Measurements from ENCODE around the gene TFF2. TPM values are rescaled to one million over a fixed set of nuclear protein-coding genes. Genes with fewer than 3 reads are reported as not detected.

TFF2 gene
- total RNA-seq, 2 experiments from 2014 or later, result not detected

GRCh38 chr21:42307106-42307505, 43.7 kb downstream of the TFF2 start:
- Mint-ChIP-seq H3K36me3 (ENCODE audit: low read depth) (no peaks in the 10 kb centered on the region), H3K4me1 (peaks cover 9% of the 10 kb centered on the region), H3K9me3 (no peaks in the 10 kb centered on the region), H3K27me3 (peaks cover 14% of the 10 kb centered on the region), H3K4me3 (no peak overlapping the region), H3K27ac (no peak overlapping the region)
- ChIA-PET CTCF (no interaction called here), POLR2A (no interaction called here)
- DNase-seq, result no peak

GRCh38 chr21:42306366-42307035, 44.3 kb downstream of the TFF2 start:
- no peaks in the 10 kb centered on the region for H3K36me3 Mint-ChIP-seq (ENCODE audit: low read depth)
- DNase-seq, result no peak
- H3K4me3 Mint-ChIP-seq, result no peak overlapping the region
- no peaks in the 10 kb centered on the region for H3K9me3 Mint-ChIP-seq
- POLR2A ChIA-PET, result no interaction called here
- peaks cover 9% of the 10 kb centered on the region for H3K4me1 Mint-ChIP-seq
- CTCF ChIA-PET, result no interaction called here
- H3K27me3 Mint-ChIP-seq, result peaks cover 14% of the 10 kb centered on the region
- H3K27ac Mint-ChIP-seq, result no peak overlapping the region

GRCh38 chr21:42305707-42306147, 45.1 kb downstream of the TFF2 start:
- Mint-ChIP-seq H3K4me3 (no peak overlapping the region), H3K36me3 (ENCODE audit: low read depth) (no peaks in the 10 kb centered on the region), H3K4me1 (peaks cover 9% of the 10 kb centered on the region), H3K27ac (no peak overlapping the region), H3K27me3 (peaks cover 14% of the 10 kb centered on the region), H3K9me3 (no peaks in the 10 kb centered on the region)
- DNase-seq, result no peak
- ChIA-PET CTCF (no interaction called here), POLR2A (no interaction called here)

- H3K27me3 Mint-ChIP-seq, result peaks cover 14% of the 10 kb centered on the region
- no peaks in the 10 kb centered on the region for H3K9me3 Mint-ChIP-seq
- H3K4me3 Mint-ChIP-seq, result no peak overlapping the region
- CTCF ChIA-PET, result interaction anchor here (0.6 kb wide), 1 partner anchor 146 kb away, joined by 3 read pairs; no protein-coding TSS in a partner anchor
- POLR2A ChIA-PET, result no interaction called here
- DNase-seq, result no peak
- H3K27ac Mint-ChIP-seq, result no peak overlapping the region
- H3K36me3 Mint-ChIP-seq (ENCODE audit: low read depth), result no peaks in the 10 kb centered on the region
- H3K4me1 Mint-ChIP-seq, result peaks cover 14% of the 10 kb centered on the region
Observed at GRCh38 chr21:42304556-42305454, 46.0 kb downstream of the TFF2 start.

GRCh38 chr21:42303443-42303842, 47.4 kb downstream of the TFF2 start:
- Mint-ChIP-seq H3K9me3 (no peaks in the 10 kb centered on the region), H3K27ac (no peak overlapping the region), H3K4me3 (no peak overlapping the region), H3K27me3 (peaks cover 12% of the 10 kb centered on the region), H3K4me1 (peaks cover 20% of the 10 kb centered on the region), H3K36me3 (ENCODE audit: low read depth) (no peaks in the 10 kb centered on the region)
- no peak for DNase-seq
- ChIA-PET CTCF (no interaction called here), POLR2A (no interaction called here)

GRCh38 chr21:42302794-42303193, 48.0 kb downstream of the TFF2 start:
- ChIA-PET POLR2A (no interaction called here), CTCF (no interaction called here)
- Mint-ChIP-seq H3K4me3 (no peak overlapping the region), H3K27ac (no peak overlapping the region), H3K36me3 (ENCODE audit: low read depth) (no peaks in the 10 kb centered on the region), H3K9me3 (no peaks in the 10 kb centered on the region), H3K4me1 (peaks cover 22% of the 10 kb centered on the region), H3K27me3 (peaks cover 12% of the 10 kb centered on the region)
- no peak for DNase-seq

GRCh38 chr21:42302076-42302650, 48.6 kb downstream of the TFF2 start:
- Mint-ChIP-seq H3K4me3 (no peak overlapping the region), H3K9me3 (no peaks in the 10 kb centered on the region), H3K4me1 (peaks cover 22% of the 10 kb centered on the region), H3K27me3 (peaks cover 8% of the 10 kb centered on the region), H3K36me3 (ENCODE audit: low read depth) (peaks cover 1% of the 10 kb centered on the region), H3K27ac (no peak overlapping the region)
- ChIA-PET CTCF (interaction anchor here (2.6 kb wide), 1 partner anchor 8 kb away, joined by 10 read pairs; no protein-coding TSS in a partner anchor), POLR2A (no interaction called here)
- no peak for DNase-seq

- DNase-seq, result no peak
- Mint-ChIP-seq H3K4me3 (no peak overlapping the region), H3K9me3 (no peaks in the 10 kb centered on the region), H3K4me1 (peaks cover 22% of the 10 kb centered on the region), H3K27ac (no peak overlapping the region), H3K36me3 (ENCODE audit: low read depth) (peaks cover 2% of the 10 kb centered on the region), H3K27me3 (peaks cover 3% of the 10 kb centered on the region)
- ChIA-PET CTCF (interaction anchor here (0.6 to 2.6 kb wide), 2 partner anchors 8 to 147 kb away, joined by 3 to 10 read pairs; no protein-coding TSS in a partner anchor), POLR2A (no interaction called here)
Observed at GRCh38 chr21:42301371-42302075, 49.3 kb downstream of the TFF2 start.

- no peak for DNase-seq
- Mint-ChIP-seq H3K4me1 (peaks cover 21% of the 10 kb centered on the region), H3K36me3 (ENCODE audit: low read depth) (peaks cover 2% of the 10 kb centered on the region), H3K27ac (no peak overlapping the region), H3K4me3 (no peak overlapping the region), H3K27me3 (peaks cover 3% of the 10 kb centered on the region), H3K9me3 (no peaks in the 10 kb centered on the region)
- ChIA-PET CTCF (interaction anchor here (0.6 to 2.6 kb wide), 2 partner anchors 9 to 146 kb away, joined by 3 to 10 read pairs; no protein-coding TSS in a partner anchor), POLR2A (no interaction called here)
Observed at GRCh38 chr21:42300956-42301355, 49.8 kb downstream of the TFF2 start.

GRCh38 chr21:42300045-42300583, 50.7 kb downstream of the TFF2 start:
- no peaks in the 10 kb centered on the region for H3K9me3 Mint-ChIP-seq
- H3K4me3 Mint-ChIP-seq, result no peak overlapping the region
- CTCF ChIA-PET, result interaction anchor here (1.1 to 2.6 kb wide), 2 partner anchors 10 to 41 kb away, joined by 3 to 10 read pairs; no protein-coding TSS in a partner anchor
- peak overlapping the region; percentile 31 for H3K27ac Mint-ChIP-seq
- no peak for DNase-seq
- peaks cover 2% of the 10 kb centered on the region for H3K36me3 Mint-ChIP-seq (ENCODE audit: low read depth)
- H3K4me1 Mint-ChIP-seq, result peaks cover 21% of the 10 kb centered on the region
- H3K27me3 Mint-ChIP-seq, result no peaks in the 10 kb centered on the region
- POLR2A ChIA-PET, result no interaction called here

GRCh38 chr21:42299324-42300044, 51.3 kb downstream of the TFF2 start:
- Mint-ChIP-seq H3K27me3 (no peaks in the 10 kb centered on the region), H3K4me3 (no peak overlapping the region), H3K9me3 (no peaks in the 10 kb centered on the region), H3K36me3 (ENCODE audit: low read depth) (peaks cover 4% of the 10 kb centered on the region), H3K4me1 (peaks cover 21% of the 10 kb centered on the region), H3K27ac (peak overlapping the region; percentile 70)
- peak; percentile 63 for DNase-seq
- POLR2A ChIA-PET, result interaction anchor here (0.6 kb wide), 1 partner anchor 937 kb away, joined by 4 read pairs; the partner anchor contains the start of gene MX2
- CTCF ChIA-PET, result interaction anchor here (1.1 to 2.6 kb wide), 3 partner anchors 10 to 41 kb away, joined by 3 to 10 read pairs (median 3); no protein-coding TSS in a partner anchor

All from activated CD4-positive, alpha-beta T cell treated with anti-CD3 and anti-CD28 coated beads, Interleukin-2, amount 10 ng/mL, durations not matched to agents 7 days and 5 days (primary cell).